Smooth muscle cell (in vitro differentiated cells): Measurements from ENCODE around the gene NOS1. TPM values are rescaled to one million over a fixed set of nuclear protein-coding genes. Genes with fewer than 3 reads are reported as not detected.

Experiments
- DNase-seq: peaks from one replicate; lab custom pipeline; 2025; ENCODE audit not compliant: unreplicated experiment; lab: John Stamatoyannopoulos, UW
- H2AFZ ChIP-seq: fragments of 200-600 bp; sonication (generic); 2 replicates; pipeline ENCODE4 v1.6.0; 2016; ENCODE audit warnings: antibody characterized with exemption, low read depth, mild to moderate bottlenecking
- H3F3A ChIP-seq: fragments of 200-600 bp; sonication (generic); 2 replicates; pipeline ENCODE4 v1.6.0; 2017; ENCODE audit warnings: antibody characterized with exemption, low read depth
- H3K27ac ChIP-seq: fragments of 200-600 bp; sonication (generic); 2 replicates; pipeline ENCODE4 v1.5.1; 2016; ENCODE audit warnings: low read depth, mild to moderate bottlenecking
- H3K27me3 ChIP-seq: fragments of 200-600 bp; sonication (generic); 2 replicates; pipeline ENCODE4 v1.6.1; 2016; ENCODE audit warnings: low read depth, mild to moderate bottlenecking
- H3K36me3 ChIP-seq: fragments of 200-600 bp; sonication (generic); 2 replicates; pipeline ENCODE4 v1.5.1; 2016; ENCODE audit warnings: low read depth
- H3K4me1 ChIP-seq: fragments of 200-600 bp; sonication (generic); 2 replicates; pipeline ENCODE4 v1.5.1; 2016; ENCODE audit warnings: low read depth
- H3K4me2 ChIP-seq: fragments of 200-600 bp; sonication (generic); 2 replicates; pipeline ENCODE4 v1.6.0; 2016; ENCODE audit warnings: mild to moderate bottlenecking
- H3K4me3 ChIP-seq: fragments of 200-600 bp; sonication (generic); 2 replicates; pipeline ENCODE4 v1.5.1; 2016; ENCODE audit warnings: mild to moderate bottlenecking
- H3K79me2 ChIP-seq: fragments of 200-600 bp; sonication (generic); 2 replicates; pipeline ENCODE4 v1.6.0; 2016; ENCODE audit warnings: low read depth, mild to moderate bottlenecking
- H3K9ac ChIP-seq: fragments of 200-600 bp; sonication (generic); 2 replicates; pipeline ENCODE4 v1.6.0; 2016; ENCODE audit warnings: low read depth
- H3K9me3 ChIP-seq: fragments of 200-600 bp; sonication (generic); replicated peaks from 2 replicates; pipeline ENCODE4 v1.5.1; 2016; ENCODE audit warnings: low read depth
- H4K20me1 ChIP-seq: fragments of 200-600 bp; sonication (generic); 2 replicates; pipeline ENCODE4 v1.6.0; 2016; ENCODE audit warnings: low read depth
- CTCF ChIP-seq: fragments of 200-600 bp; sonication (generic); IDR thresholded peaks from 2 replicates; pipeline ENCODE4 v1.5.1; 2017; ENCODE audit warnings: borderline replicate concordance, mild to moderate bottlenecking, antibody characterized with exemption; ENCODE audit not compliant: insufficient read depth, poor library complexity, severe bottlenecking
- WGBS: methylation state at CpG from one replicate; pipeline ENCODE4 v1.1.7; 2016; ENCODE audit warnings: low lambda C conversion rate; 5-methylcytosine and 5-hydroxymethylcytosine counted together
- polyA plus RNA-seq: library from polyadenylated mRNA; unstranded; fragments of >200 nt; fragmentation: Nextera tagmentation; extraction: Ambion mirVana; gene quantifications from 2 replicates; pipeline ENCODE4 v1.2.1, GENCODE V29; 2016
- total RNA-seq: library from RNA; depleted of rRNA; stranded (reverse); fragments of >200 nt; gene quantifications from 2 replicates; pipeline ENCODE4 v1.2.3, GENCODE V29; 2014

Gene NOS1
- total and polyA plus RNA-seq, 2 experiments from 2014 or later = 0.09 TPM; not detected in 1

DNA sequence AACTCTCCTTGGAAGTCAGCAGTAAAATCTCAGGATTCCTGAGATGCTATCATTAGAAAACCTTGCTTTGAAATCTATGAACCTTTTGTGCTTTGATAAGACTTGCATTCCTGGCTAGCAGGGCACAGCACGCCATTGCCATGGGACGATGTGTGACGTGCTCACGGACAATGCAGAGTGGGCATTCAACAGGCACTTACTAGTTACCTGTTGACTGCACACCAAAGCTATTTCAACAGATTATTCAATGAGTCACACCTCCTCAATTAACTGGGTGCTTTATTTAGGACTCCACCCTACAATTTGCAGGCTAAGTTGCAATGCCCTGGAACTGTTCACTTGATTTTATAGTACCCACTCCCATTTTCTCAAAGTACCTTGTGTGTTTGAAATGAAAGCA is 11.3 kb downstream of the NOS1 start:
- Histone ChIP-seq H3K36me3 (no peaks in the 10 kb centered on the region), H3K4me2 (no peak overlapping the region), H3K27ac (no peak overlapping the region), H3F3A (no peaks in the 10 kb centered on the region), H3K9me3 (no peaks in the 10 kb centered on the region), H3K79me2 (no peaks in the 10 kb centered on the region), H3K27me3 (peaks cover 25% of the 10 kb centered on the region), H3K4me3 (no peak overlapping the region), H3K4me1 (no peaks in the 10 kb centered on the region), H3K9ac (no peak overlapping the region), H4K20me1 (no peaks in the 10 kb centered on the region), H2AFZ (no peak overlapping the region)
- no peak for DNase-seq
- WGBS = 84% methylated on average over 4 of the region's 4 CpGs
- no peak for TF ChIP-seq CTCF

DNA sequence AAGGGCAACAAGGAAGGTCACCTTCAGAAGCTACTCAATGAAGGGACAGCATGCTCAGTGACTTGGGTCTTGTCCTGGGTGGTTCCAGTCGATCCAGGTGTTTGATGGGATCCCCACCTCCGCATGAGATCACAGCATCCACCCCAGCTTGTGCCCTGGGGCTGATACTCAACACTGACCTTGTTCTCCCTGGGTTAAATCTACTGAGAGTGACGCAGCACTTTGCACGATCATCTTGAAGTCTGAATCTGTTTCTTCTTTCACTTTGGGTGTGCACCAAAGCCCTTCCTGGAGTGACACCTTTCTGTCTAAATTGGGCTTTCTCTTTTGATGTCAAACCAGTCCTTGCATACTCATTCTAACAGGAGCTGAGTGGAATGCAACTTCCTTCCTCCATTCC is 13.8 kb downstream of the NOS1 start:
- H3K4me1 ChIP-seq = no peaks in the 10 kb centered on the region
- H3K9ac ChIP-seq = no peak overlapping the region
- no peak overlapping the region for H3K4me2 ChIP-seq
- no peak for DNase-seq
- no peak overlapping the region for H3K4me3 ChIP-seq
- no peaks in the 10 kb centered on the region for H3K79me2 ChIP-seq
- no peaks in the 10 kb centered on the region for H3K9me3 ChIP-seq
- no peak overlapping the region for H2AFZ ChIP-seq
- peaks cover 4% of the 10 kb centered on the region for H3K27me3 ChIP-seq
- no peak overlapping the region for H3K27ac ChIP-seq
- 62% methylated on average over 4 of the region's 4 CpGs for WGBS
- no peaks in the 10 kb centered on the region for H4K20me1 ChIP-seq
- H3K36me3 ChIP-seq = no peaks in the 10 kb centered on the region
- H3F3A ChIP-seq = no peaks in the 10 kb centered on the region
- TF ChIP-seq CTCF = no peak

DNA sequence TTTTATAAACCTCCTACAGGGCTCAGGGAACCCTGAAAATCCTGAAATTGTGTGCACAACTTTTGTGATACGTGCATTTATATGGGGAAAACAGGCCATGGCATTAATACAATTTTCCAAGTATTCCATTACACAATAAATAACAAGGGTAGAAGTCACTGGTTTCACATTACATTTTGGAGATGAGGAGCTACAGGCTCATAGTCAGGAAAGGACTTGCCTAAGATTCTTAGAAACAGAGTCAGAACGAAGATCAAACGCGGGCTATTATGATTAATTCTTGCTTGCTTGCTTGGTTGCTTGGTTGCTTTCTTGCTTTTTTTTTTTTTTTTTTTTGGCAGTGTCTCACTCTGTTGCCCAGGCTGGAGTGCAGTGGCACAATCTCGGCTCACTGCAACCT is 16.7 kb downstream of the NOS1 start:
- H3K27me3 ChIP-seq = no peaks in the 10 kb centered on the region
- H3K36me3 ChIP-seq = no peaks in the 10 kb centered on the region
- H4K20me1 ChIP-seq = no peaks in the 10 kb centered on the region
- H3K9me3 ChIP-seq = no peaks in the 10 kb centered on the region
- no peak overlapping the region for H3K4me3 ChIP-seq
- no peaks in the 10 kb centered on the region for H3K79me2 ChIP-seq
- H3K27ac ChIP-seq = no peak overlapping the region
- no peak overlapping the region for H3K9ac ChIP-seq
- H3K4me2 ChIP-seq = no peak overlapping the region
- DNase-seq = no peak
- no peak overlapping the region for H2AFZ ChIP-seq
- no peaks in the 10 kb centered on the region for H3F3A ChIP-seq
- no peaks in the 10 kb centered on the region for H3K4me1 ChIP-seq
- TF ChIP-seq CTCF = no peak
- 89% methylated on average over 5 of the region's 5 CpGs for WGBS

GRCh38 chr12:117343849-117344248 is 17.6 kb downstream of the NOS1 start:
- no peak for DNase-seq
- no peak overlapping the region for H3K27ac ChIP-seq
- no peak overlapping the region for H3K4me3 ChIP-seq
- no peaks in the 10 kb centered on the region for H3K36me3 ChIP-seq
- 72% methylated on average over 1 of the region's 1 CpG for WGBS
- no peaks in the 10 kb centered on the region for H3K79me2 ChIP-seq
- no peaks in the 10 kb centered on the region for H3F3A ChIP-seq
- H3K9ac ChIP-seq = no peak overlapping the region
- no peak for TF ChIP-seq CTCF
- H2AFZ ChIP-seq = no peak overlapping the region
- H3K9me3 ChIP-seq = no peaks in the 10 kb centered on the region
- H3K27me3 ChIP-seq = no peaks in the 10 kb centered on the region
- no peaks in the 10 kb centered on the region for H4K20me1 ChIP-seq
- no peaks in the 10 kb centered on the region for H3K4me1 ChIP-seq
- H3K4me2 ChIP-seq = no peak overlapping the region
